Measurements from ENCODE around the gene WNT5A.

DNA sequence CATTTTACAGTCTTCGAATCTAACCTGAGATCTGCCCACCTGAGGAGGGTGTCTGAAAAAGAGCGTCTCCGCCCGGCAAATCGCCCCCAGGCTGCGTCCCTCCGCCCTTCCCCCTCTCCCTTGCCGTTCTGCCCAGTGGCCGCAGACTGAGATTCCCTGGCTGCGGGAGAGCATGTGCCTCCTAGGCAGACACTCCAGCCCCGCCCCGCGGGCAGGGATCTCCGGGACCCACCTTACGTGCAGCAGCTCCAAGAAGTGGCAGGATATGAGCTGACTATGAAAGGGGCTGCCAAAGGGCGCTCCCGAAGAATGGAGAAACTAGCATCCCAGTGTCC lies 2.7 kb upstream of the WNT5A start:
- TF ChIP-seq, protein P1, sequence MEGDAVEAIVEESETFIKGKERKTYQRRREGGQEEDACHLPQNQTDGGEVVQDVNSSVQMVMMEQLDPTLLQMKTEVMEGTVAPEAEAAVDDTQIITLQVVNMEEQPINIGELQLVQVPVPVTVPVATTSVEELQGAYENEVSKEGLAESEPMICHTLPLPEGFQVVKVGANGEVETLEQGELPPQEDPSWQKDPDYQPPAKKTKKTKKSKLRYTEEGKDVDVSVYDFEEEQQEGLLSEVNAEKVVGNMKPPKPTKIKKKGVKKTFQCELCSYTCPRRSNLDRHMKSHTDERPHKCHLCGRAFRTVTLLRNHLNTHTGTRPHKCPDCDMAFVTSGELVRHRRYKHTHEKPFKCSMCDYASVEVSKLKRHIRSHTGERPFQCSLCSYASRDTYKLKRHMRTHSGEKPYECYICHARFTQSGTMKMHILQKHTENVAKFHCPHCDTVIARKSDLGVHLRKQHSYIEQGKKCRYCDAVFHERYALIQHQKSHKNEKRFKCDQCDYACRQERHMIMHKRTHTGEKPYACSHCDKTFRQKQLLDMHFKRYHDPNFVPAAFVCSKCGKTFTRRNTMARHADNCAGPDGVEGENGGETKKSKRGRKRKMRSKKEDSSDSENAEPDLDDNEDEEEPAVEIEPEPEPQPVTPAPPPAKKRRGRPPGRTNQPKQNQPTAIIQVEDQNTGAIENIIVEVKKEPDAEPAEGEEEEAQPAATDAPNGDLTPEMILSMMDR (IDR thresholded peaks at IDR 0.05), result no peak
- no peak for TF ChIP-seq POLR2A (IDR thresholded peaks at IDR 0.05; ENCODE audit: low read depth)

Measured in esophagus muscularis mucosa (tissue), 3 donors.